Hepatocyte (in vitro differentiated cells): ENCODE measurements around the gene ZNF710. TPM values are rescaled to one million over a fixed set of nuclear protein-coding genes. Genes with fewer than 3 reads are reported as not detected.
A peak's percentile ranks its signal among the peaks of the same experiment; 100 is the strongest.

Source experiments
- DNase-seq: peaks from one replicate; pipeline ENCODE4 v3.0.0-alpha.2; 2016; ENCODE audit warnings: low spot score
- H2AFZ ChIP-seq: fragments of 200-600 bp; sonication (generic); 2 replicates; pipeline ENCODE4 v1.6.0; 2016; ENCODE audit warnings: antibody characterized with exemption, mild to moderate bottlenecking
- H3K27ac ChIP-seq: fragments of 200-600 bp; sonication (generic); 2 replicates; pipeline ENCODE4 v1.5.1; 2016; ENCODE audit warnings: mild to moderate bottlenecking
- H3K27me3 ChIP-seq: fragments of 200-600 bp; sonication (generic); 2 replicates; pipeline ENCODE4 v1.6.1; 2016
- H3K36me3 ChIP-seq: fragments of 200-600 bp; sonication (generic); replicated peaks from 2 replicates; pipeline ENCODE4 v1.5.1; 2016; ENCODE audit warnings: low read depth; ENCODE audit not compliant: insufficient read depth
- H3K4me1 ChIP-seq: fragments of 200-600 bp; sonication (generic); 2 replicates; pipeline ENCODE4 v1.5.1; 2016; ENCODE audit warnings: mild to moderate bottlenecking, moderate library complexity; ENCODE audit not compliant: insufficient read depth
- H3K4me2 ChIP-seq: fragments of 200-600 bp; sonication (generic); 2 replicates; pipeline ENCODE4 v1.6.0; 2016
- H3K4me3 ChIP-seq: fragments of 200-600 bp; sonication (generic); 2 replicates; pipeline ENCODE4 v1.5.1; 2016; ENCODE audit warnings: mild to moderate bottlenecking
- H3K79me2 ChIP-seq: fragments of 200-600 bp; sonication (generic); 2 replicates; pipeline ENCODE4 v1.6.0; 2017; ENCODE audit warnings: mild to moderate bottlenecking
- H3K9me2 ChIP-seq: fragments of 200-600 bp; sonication (generic); replicated peaks from 2 replicates; pipeline ENCODE4 v1.6.0; 2017; ENCODE audit warnings: mild to moderate bottlenecking; ENCODE audit not compliant: insufficient read depth
- H3K9me3 ChIP-seq: fragments of 200-600 bp; sonication (generic); 2 replicates; pipeline ENCODE4 v1.5.1; 2016; ENCODE audit warnings: low read depth, mild to moderate bottlenecking
- H4K20me1 ChIP-seq: fragments of 200-600 bp; sonication (generic); 2 replicates; pipeline ENCODE4 v1.6.0; 2016; ENCODE audit warnings: mild to moderate bottlenecking; ENCODE audit not compliant: insufficient read depth, poor library complexity, severe bottlenecking
- EZH2 ChIP-seq: fragments of 200-600 bp; sonication (generic); IDR thresholded peaks from 2 replicates; pipeline ENCODE4 v1.6.1; 2016; ENCODE audit warnings: antibody characterized with exemption, mild to moderate bottlenecking, borderline replicate concordance
- EZH2phosphoT487 ChIP-seq: fragments of 200-600 bp; sonication (generic); IDR thresholded peaks from one replicate; pipeline ENCODE4 v1.6.1; 2018; ENCODE audit warnings: antibody characterized with exemption, mild to moderate bottlenecking, low read depth, moderate library complexity; ENCODE audit not compliant: unreplicated experiment, severe bottlenecking
- WGBS: methylation state at CpG from one replicate; pipeline ENCODE4 v1.1.6; 2016; ENCODE audit warnings: low lambda C conversion rate; ENCODE audit errors: missing lambda C conversion rate; 5-methylcytosine and 5-hydroxymethylcytosine counted together
- polyA plus RNA-seq: library from polyadenylated mRNA; unstranded; fragments of >200 nt; fragmentation: Nextera tagmentation; extraction: Ambion mirVana; gene quantifications from 2 replicates; pipeline ENCODE4 v1.2.1, GENCODE V29; 2016
- total RNA-seq: library from RNA; depleted of rRNA; stranded (reverse); fragments of >200 nt; gene quantifications from 2 replicates; pipeline ENCODE4 v1.2.3, GENCODE V29; 2014
- TF ChIP-seq, protein P1 (sequence below): fragments of 200-600 bp; sonication (generic); IDR thresholded peaks from 2 replicates; pipeline ENCODE4 v1.5.1; 2016; ENCODE audit warnings: antibody characterized with exemption, mild to moderate bottlenecking; ENCODE audit not compliant: poor library complexity

The ZNF710 gene
- total and polyA plus RNA-seq, 2 experiments from 2014 or later, result 14.5 to 17.2 TPM

DNA sequence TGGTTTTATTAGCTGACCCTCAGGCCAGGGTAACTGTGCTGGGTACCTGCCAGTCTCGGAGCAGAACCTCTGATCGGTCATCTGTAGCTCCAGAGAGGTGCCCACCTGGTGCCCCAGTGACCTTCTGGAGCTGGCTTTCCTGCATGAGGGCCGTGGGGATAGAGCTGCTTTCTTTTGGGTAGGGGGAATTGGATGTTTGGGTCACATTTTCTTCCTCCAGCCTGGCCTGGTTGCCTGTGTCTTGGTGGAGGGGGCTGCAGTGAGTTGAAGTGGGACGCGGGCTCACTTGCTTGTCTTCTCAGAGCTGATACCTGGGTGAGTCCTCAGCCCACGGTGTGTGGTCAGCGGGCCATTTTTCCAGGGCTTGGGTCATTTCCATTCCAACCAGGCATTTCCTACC lies 2.6 kb downstream of the ZNF710 start:
- Histone ChIP-seq H3K27me3 (no peaks in the 10 kb centered on the region), H3K79me2 (peaks cover 62% of the 10 kb centered on the region), H3K27ac (peak overlapping the region; percentile 87), H3K4me3 (no peak overlapping the region), H3K36me3 (no peaks in the 10 kb centered on the region), H3K4me2 (peak overlapping the region; percentile 89), H3K4me1 (peaks cover 49% of the 10 kb centered on the region), H4K20me1 (peaks cover 8% of the 10 kb centered on the region), H2AFZ (no peak overlapping the region), H3K9me2 (no peaks in the 10 kb centered on the region), H3K9me3 (no peaks in the 10 kb centered on the region)
- TF ChIP-seq EZH2phosphoT487, result no peak
- TF ChIP-seq, protein P1, sequence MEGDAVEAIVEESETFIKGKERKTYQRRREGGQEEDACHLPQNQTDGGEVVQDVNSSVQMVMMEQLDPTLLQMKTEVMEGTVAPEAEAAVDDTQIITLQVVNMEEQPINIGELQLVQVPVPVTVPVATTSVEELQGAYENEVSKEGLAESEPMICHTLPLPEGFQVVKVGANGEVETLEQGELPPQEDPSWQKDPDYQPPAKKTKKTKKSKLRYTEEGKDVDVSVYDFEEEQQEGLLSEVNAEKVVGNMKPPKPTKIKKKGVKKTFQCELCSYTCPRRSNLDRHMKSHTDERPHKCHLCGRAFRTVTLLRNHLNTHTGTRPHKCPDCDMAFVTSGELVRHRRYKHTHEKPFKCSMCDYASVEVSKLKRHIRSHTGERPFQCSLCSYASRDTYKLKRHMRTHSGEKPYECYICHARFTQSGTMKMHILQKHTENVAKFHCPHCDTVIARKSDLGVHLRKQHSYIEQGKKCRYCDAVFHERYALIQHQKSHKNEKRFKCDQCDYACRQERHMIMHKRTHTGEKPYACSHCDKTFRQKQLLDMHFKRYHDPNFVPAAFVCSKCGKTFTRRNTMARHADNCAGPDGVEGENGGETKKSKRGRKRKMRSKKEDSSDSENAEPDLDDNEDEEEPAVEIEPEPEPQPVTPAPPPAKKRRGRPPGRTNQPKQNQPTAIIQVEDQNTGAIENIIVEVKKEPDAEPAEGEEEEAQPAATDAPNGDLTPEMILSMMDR, result no peak
- TF ChIP-seq EZH2, result no peak
- WGBS, result 93% methylated on average over 7 of the region's 7 CpGs
- DNase-seq, result no peak

DNA sequence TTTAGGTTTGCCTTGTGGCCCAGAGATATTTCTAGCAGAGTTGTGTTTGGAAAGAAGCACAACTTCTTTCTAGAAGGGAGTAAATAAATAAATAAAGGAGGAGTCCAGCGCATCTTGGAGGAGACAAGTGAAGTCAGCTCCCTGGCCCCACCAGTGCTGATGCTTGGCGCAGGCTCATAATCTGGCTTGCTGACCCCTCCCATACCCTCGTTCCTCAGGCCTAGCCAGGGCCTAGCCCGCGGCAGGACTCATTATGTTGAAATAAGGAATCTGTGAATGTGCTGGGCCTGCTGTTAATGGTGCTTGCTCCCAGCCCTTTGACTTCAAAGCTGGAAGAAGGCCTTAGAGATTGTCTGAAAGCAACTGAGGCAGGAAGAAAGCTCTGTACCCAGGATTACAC lies 3.1 kb downstream of the ZNF710 start:
- WGBS, result 58% methylated on average over 5 of the region's 5 CpGs
- peak overlapping the region; percentile 87 for H3K27ac ChIP-seq
- H3K4me1 ChIP-seq, result peaks cover 44% of the 10 kb centered on the region
- no peak overlapping the region for H3K4me3 ChIP-seq
- peaks cover 8% of the 10 kb centered on the region for H4K20me1 ChIP-seq
- H3K9me2 ChIP-seq, result no peaks in the 10 kb centered on the region
- H3K9me3 ChIP-seq, result no peaks in the 10 kb centered on the region
- H2AFZ ChIP-seq, result no peak overlapping the region
- DNase-seq, result peak; percentile 49
- TF ChIP-seq, protein P1, result no peak
- TF ChIP-seq EZH2 (no peak), EZH2phosphoT487 (no peak)
- no peaks in the 10 kb centered on the region for H3K36me3 ChIP-seq
- H3K4me2 ChIP-seq, result peak overlapping the region; percentile 89
- peaks cover 67% of the 10 kb centered on the region for H3K79me2 ChIP-seq
- no peaks in the 10 kb centered on the region for H3K27me3 ChIP-seq

DNA sequence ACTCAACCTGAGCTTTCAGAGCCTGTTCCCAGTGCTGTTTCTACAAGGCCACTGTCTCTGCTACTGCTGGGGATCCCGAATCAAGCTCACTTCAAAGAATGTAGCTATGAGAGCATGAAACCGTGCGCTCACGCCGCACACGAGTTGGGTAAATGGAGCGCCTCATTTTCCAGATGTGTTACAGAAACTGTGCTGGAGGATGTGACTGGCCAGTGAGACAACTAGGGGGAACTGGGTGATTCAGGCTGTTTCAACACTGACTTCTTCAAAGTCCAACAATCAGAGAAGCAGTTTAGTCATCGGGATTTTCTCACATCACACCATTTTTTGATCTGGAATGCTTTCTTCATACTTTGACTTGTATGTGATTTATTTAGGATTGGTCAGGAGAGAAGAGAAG lies 3.5 kb downstream of the ZNF710 start:
- Histone ChIP-seq H3K27ac (peak overlapping the region; percentile 87), H3K4me1 (peaks cover 40% of the 10 kb centered on the region), H3K9me2 (no peaks in the 10 kb centered on the region), H4K20me1 (peaks cover 8% of the 10 kb centered on the region), H3K27me3 (no peaks in the 10 kb centered on the region), H3K4me2 (peak overlapping the region; percentile 89), H2AFZ (no peak overlapping the region), H3K4me3 (no peak overlapping the region), H3K9me3 (no peaks in the 10 kb centered on the region), H3K36me3 (no peaks in the 10 kb centered on the region), H3K79me2 (peaks cover 71% of the 10 kb centered on the region)
- 77% methylated on average over 8 of the region's 8 CpGs for WGBS
- TF ChIP-seq EZH2 (no peak), EZH2phosphoT487 (no peak)
- TF ChIP-seq, protein P1, result no peak
- peak; percentile 82 for DNase-seq
